ENCODE data around the gene SERPINE2.

- TF ChIP-seq CTCF (conservative IDR thresholded peaks at IDR 0.05) (no peak), ZFX (IDR thresholded peaks at IDR 0.05) (no peak)
Measured at GRCh38 chr2:223954401-223954800, 84.7 kb downstream of the SERPINE2 start.
